Measurements from ENCODE around the gene MPDZ. TPM values are rescaled to one million over a fixed set of nuclear protein-coding genes. Genes with fewer than 3 reads are reported as not detected.

MPDZ gene
- total RNA-seq, 1 donor from 2014 or later: 62.6 TPM

- intact Hi-C loops (cut with DNase I): no loop called here
- ATAC-seq: no peak
- DNase-seq (ENCODE audit: missing footprints): no peak
These were observed 166.3 kb downstream of the MPDZ start for GRCh38 chr9:13113216-13113615.

- ATAC-seq: no peak
- intact Hi-C loops (cut with DNase I): no loop called here
- DNase-seq (ENCODE audit: missing footprints): no peak
These were observed 167.7 kb downstream of the MPDZ start for GRCh38 chr9:13111778-13112177.

GRCh38 chr9:13110766-13111417, 168.6 kb downstream of the MPDZ start:
- ATAC-seq: peak; percentile 73
- intact Hi-C loops (cut with DNase I): no loop called here
- DNase-seq (ENCODE audit: missing footprints): no peak

GRCh38 chr9:13109781-13110180, 169.7 kb downstream of the MPDZ start:
- no peak for ATAC-seq
- no peak for DNase-seq (ENCODE audit: missing footprints)
- intact Hi-C loops (cut with DNase I): no loop called here

- intact Hi-C loops (cut with DNase I): no loop called here
- DNase-seq (ENCODE audit: missing footprints) (no peak), ATAC-seq (no peak)
These were observed 172.5 kb downstream of the MPDZ start for GRCh38 chr9:13107008-13107407.

GRCh38 chr9:13100914-13101572, 178.4 kb downstream of the MPDZ start:
- DNase-seq (ENCODE audit: missing footprints): no peak
- ATAC-seq: no peak
- intact Hi-C loops (cut with DNase I): no loop called here

- no peak for DNase-seq (ENCODE audit: missing footprints)
- intact Hi-C loops (cut with DNase I): no loop called here
- no peak for ATAC-seq
These were observed 184.4 kb downstream of the MPDZ start for GRCh38 chr9:13095056-13095455.

GRCh38 chr9:13090628-13091027, 188.9 kb downstream of the MPDZ start:
- ATAC-seq (no peak), DNase-seq (ENCODE audit: missing footprints) (no peak)
- intact Hi-C loops (cut with DNase I): loop anchor here (2.0 kb wide), 1 partner anchor 54 kb away; no protein-coding TSS in a partner anchor

GRCh38 chr9:13089666-13090065, 189.8 kb downstream of the MPDZ start:
- ATAC-seq (no peak), DNase-seq (ENCODE audit: missing footprints) (no peak)
- intact Hi-C loops (cut with DNase I): loop anchor here (2.0 kb wide), 2 partner anchors 53 to 371 kb away; no protein-coding TSS in a partner anchor

GRCh38 chr9:13088720-13089427, 190.6 kb downstream of the MPDZ start:
- DNase-seq (ENCODE audit: missing footprints) (no peak), ATAC-seq (peak; percentile 52)
- intact Hi-C loops (cut with DNase I): loop anchor here (2.0 kb wide), 1 partner anchor 370 kb away; no protein-coding TSS in a partner anchor

GRCh38 chr9:13083963-13084528, 195.4 kb downstream of the MPDZ start:
- DNase-seq (ENCODE audit: missing footprints) (no peak), ATAC-seq (no peak)
- intact Hi-C loops (cut with DNase I): no loop called here

GRCh38 chr9:13083366-13083765, 196.1 kb downstream of the MPDZ start:
- no peak for DNase-seq (ENCODE audit: missing footprints)
- intact Hi-C loops (cut with DNase I): no loop called here
- no peak for ATAC-seq

- no peak for DNase-seq (ENCODE audit: missing footprints)
- intact Hi-C loops (cut with DNase I): no loop called here
- no peak for ATAC-seq
These were observed 196.7 kb downstream of the MPDZ start for GRCh38 chr9:13082796-13083195.

- DNase-seq (ENCODE audit: missing footprints): no peak
- intact Hi-C loops (cut with DNase I): no loop called here
These were observed 201.3 kb downstream of the MPDZ start for GRCh38 chr9:13078164-13078563.

GRCh38 chr9:13076616-13077015, 202.9 kb downstream of the MPDZ start:
- DNase-seq (ENCODE audit: missing footprints) (no peak), ATAC-seq (no peak)
- intact Hi-C loops (cut with DNase I): no loop called here

More at GRCh38 chr9:13078164-13078563, 201.3 kb downstream of the MPDZ start:
- ATAC-seq: no peak

- intact Hi-C loops (cut with DNase I): no loop called here
- ATAC-seq (no peak), DNase-seq (ENCODE audit: missing footprints) (no peak)
These were observed 207.6 kb downstream of the MPDZ start for GRCh38 chr9:13071921-13072320.

GRCh38 chr9:13070612-13071595, 208.6 kb downstream of the MPDZ start:
- intact Hi-C loops (cut with DNase I): no loop called here
- DNase-seq (ENCODE audit: missing footprints) (no peak), ATAC-seq (no peak)

- DNase-seq (ENCODE audit: missing footprints) (no peak), ATAC-seq (no peak)
- intact Hi-C loops (cut with DNase I): no loop called here
These were observed 210.0 kb downstream of the MPDZ start for GRCh38 chr9:13069498-13069897.

Data from Right ventricle myocardium inferior (tissue), 1 donor.